ENCODE data around the gene CNTFR. TPM values are rescaled to one million over a fixed set of nuclear protein-coding genes. Genes with fewer than 3 reads are reported as not detected.
A peak's percentile ranks its signal among the peaks of the same experiment; 100 is the strongest.

Gene CNTFR
- polyA plus RNA-seq, 1 donor (not counting 4 experiments of a cell fraction or from before 2014, with no cell fraction given): 0.42 TPM

DNA sequence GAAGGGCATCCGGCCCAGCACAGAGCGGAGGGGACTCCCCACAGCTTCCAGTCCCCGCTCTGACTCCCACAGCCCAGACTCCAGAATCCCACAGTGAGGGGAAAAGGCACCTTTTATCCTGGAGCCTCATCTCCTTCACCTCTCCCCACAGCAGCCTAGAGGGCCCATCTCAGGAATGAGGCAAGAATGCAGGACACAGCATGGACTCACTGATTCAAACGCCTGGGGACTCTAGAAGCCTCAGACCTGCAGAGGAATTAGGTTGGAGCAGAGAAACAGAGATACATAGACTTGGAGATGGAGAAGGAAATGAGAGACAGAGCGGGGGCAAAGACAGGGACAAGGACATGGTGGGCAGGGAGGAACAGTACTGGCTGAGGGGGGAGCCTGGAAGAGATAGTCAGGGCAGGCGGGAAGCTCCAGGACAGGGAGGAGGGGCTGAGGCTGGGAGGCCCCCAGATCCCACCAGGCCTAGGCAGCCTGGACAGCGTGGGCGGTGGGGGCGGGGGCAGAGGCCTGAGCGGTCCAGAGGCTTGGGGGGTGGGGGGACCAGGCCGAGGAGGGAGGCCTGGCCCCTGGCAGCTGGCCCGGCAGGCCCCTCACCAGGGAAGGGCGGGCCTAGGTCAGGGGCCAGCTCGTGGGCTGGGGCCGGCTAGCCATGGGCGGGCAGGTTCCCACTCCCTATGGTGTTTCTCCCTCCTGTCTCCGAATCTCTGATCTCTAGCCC is 15.8 kb downstream of the CNTFR start:
- Histone ChIP-seq H3K9me1 (ENCODE audit: control insufficient read depth, extremely low read depth, insufficient read depth, low read length) (no peaks in the 10 kb centered on the region), H2AFZ (ENCODE audit: control insufficient read depth, low read length) (no peak overlapping the region), H3K4me2 (ENCODE audit: control insufficient read depth, extremely low read depth, insufficient read depth, low read depth, low read length) (no peak overlapping the region), H3K27ac (ENCODE audit: control insufficient read depth, insufficient read depth, low read length) (no peak overlapping the region), H3K36me3 (ENCODE audit: control insufficient read depth in 2 of 2, extremely low read depth in 1 of 2, insufficient read depth in 2 of 2, low read length in 2 of 2) (no peaks in the 10 kb centered on the region), H3K4me3 (ENCODE audit: control insufficient read depth in 2 of 3, extremely low read depth in 1 of 3, insufficient read depth in 2 of 3, low read depth in 1 of 3, low read length in 3 of 3) (no peak overlapping the region), H4K20me1 (ENCODE audit: control insufficient read depth, extremely low read depth, insufficient read depth, low read length) (no peaks in the 10 kb centered on the region), H3K27me3 (ENCODE audit: control insufficient read depth, extremely low read depth, insufficient read depth, low read length) (peaks cover 67% of the 10 kb centered on the region), H3K9me3 (ENCODE audit: control insufficient read depth, low read depth, low read length) (no peaks in the 10 kb centered on the region), H3K4me1 (ENCODE audit: control insufficient read depth, extremely low read depth, insufficient read depth, low read length) (no peaks in the 10 kb centered on the region), H3K79me2 (ENCODE audit: control insufficient read depth, insufficient read depth, low read length) (no peaks in the 10 kb centered on the region), H3K9ac (ENCODE audit: control insufficient read depth, extremely low read depth, insufficient read depth, low read length) (no peak overlapping the region)
- DNase-seq (ENCODE audit: low read depth, low spot score) (no peak), FAIRE-seq (no peak)
- dilution Hi-C loops (cut with MboI; ENCODE audit: extremely low pct_ligation_motif_present, low sequenced_read_pairs): no loop called here
- TF ChIP-seq EZH2 (IDR thresholded peaks at IDR 0.05; ENCODE audit: low read length): no peak
- TF ChIP-seq, protein P1, sequence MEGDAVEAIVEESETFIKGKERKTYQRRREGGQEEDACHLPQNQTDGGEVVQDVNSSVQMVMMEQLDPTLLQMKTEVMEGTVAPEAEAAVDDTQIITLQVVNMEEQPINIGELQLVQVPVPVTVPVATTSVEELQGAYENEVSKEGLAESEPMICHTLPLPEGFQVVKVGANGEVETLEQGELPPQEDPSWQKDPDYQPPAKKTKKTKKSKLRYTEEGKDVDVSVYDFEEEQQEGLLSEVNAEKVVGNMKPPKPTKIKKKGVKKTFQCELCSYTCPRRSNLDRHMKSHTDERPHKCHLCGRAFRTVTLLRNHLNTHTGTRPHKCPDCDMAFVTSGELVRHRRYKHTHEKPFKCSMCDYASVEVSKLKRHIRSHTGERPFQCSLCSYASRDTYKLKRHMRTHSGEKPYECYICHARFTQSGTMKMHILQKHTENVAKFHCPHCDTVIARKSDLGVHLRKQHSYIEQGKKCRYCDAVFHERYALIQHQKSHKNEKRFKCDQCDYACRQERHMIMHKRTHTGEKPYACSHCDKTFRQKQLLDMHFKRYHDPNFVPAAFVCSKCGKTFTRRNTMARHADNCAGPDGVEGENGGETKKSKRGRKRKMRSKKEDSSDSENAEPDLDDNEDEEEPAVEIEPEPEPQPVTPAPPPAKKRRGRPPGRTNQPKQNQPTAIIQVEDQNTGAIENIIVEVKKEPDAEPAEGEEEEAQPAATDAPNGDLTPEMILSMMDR (optimal IDR thresholded peaks at IDR 0.05 in 1 of 3, IDR thresholded peaks at IDR 0.05 in 1 of 3, conservative IDR thresholded peaks at IDR 0.05 in 1 of 3; ENCODE audit: extremely low read depth in 1 of 3, insufficient read depth in 2 of 3, low read length in 3 of 3): no peak

DNA sequence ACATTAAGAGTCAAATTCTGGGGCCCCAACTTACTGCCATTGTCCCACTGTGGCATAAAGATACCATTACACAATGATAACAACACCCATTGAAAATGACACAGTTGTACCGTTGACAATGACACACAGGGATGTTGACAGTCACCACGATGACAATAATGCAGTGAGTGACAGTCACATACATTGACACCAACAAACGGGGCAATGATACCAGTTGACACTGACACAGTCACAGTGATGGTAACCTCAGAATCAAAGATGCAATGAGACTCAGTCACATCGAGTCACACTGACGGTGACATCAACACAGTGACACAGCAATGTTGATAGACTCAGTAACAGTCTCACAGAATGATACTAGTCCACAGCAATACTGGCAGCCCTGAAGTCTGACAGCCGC is 16.9 kb downstream of the CNTFR start:
- H3K4me2 ChIP-seq (ENCODE audit: control insufficient read depth, extremely low read depth, insufficient read depth, low read depth, low read length): no peak overlapping the region
- H3K4me1 ChIP-seq (ENCODE audit: control insufficient read depth, extremely low read depth, insufficient read depth, low read length): no peaks in the 10 kb centered on the region
- DNase-seq (ENCODE audit: low read depth, low spot score) (no peak), FAIRE-seq (peak; percentile 9)
- H3K36me3 ChIP-seq (ENCODE audit: control insufficient read depth in 2 of 2, extremely low read depth in 1 of 2, insufficient read depth in 2 of 2, low read length in 2 of 2): no peaks in the 10 kb centered on the region
- H3K4me3 ChIP-seq (ENCODE audit: control insufficient read depth in 2 of 3, extremely low read depth in 1 of 3, insufficient read depth in 2 of 3, low read depth in 1 of 3, low read length in 3 of 3): no peak overlapping the region
- dilution Hi-C loops (cut with MboI; ENCODE audit: extremely low pct_ligation_motif_present, low sequenced_read_pairs): no loop called here
- H3K9ac ChIP-seq (ENCODE audit: control insufficient read depth, extremely low read depth, insufficient read depth, low read length): no peak overlapping the region
- no peaks in the 10 kb centered on the region for H3K9me3 ChIP-seq (ENCODE audit: control insufficient read depth, low read depth, low read length)
- H3K9me1 ChIP-seq (ENCODE audit: control insufficient read depth, extremely low read depth, insufficient read depth, low read length): no peaks in the 10 kb centered on the region
- no peak overlapping the region for H3K27ac ChIP-seq (ENCODE audit: control insufficient read depth, insufficient read depth, low read length)
- H4K20me1 ChIP-seq (ENCODE audit: control insufficient read depth, extremely low read depth, insufficient read depth, low read length): no peaks in the 10 kb centered on the region
- H3K79me2 ChIP-seq (ENCODE audit: control insufficient read depth, insufficient read depth, low read length): no peaks in the 10 kb centered on the region
- TF ChIP-seq, protein P1 (optimal IDR thresholded peaks at IDR 0.05 in 1 of 3, IDR thresholded peaks at IDR 0.05 in 1 of 3, conservative IDR thresholded peaks at IDR 0.05 in 1 of 3; ENCODE audit: extremely low read depth in 1 of 3, insufficient read depth in 2 of 3, low read length in 3 of 3): no peak
- TF ChIP-seq EZH2 (IDR thresholded peaks at IDR 0.05; ENCODE audit: low read length): no peak
- H3K27me3 ChIP-seq (ENCODE audit: control insufficient read depth, extremely low read depth, insufficient read depth, low read length): peaks cover 70% of the 10 kb centered on the region
- H2AFZ ChIP-seq (ENCODE audit: control insufficient read depth, low read length): no peak overlapping the region
